HG03025 (cell line): ENCODE results near the gene JAKMIP2.
"Not testable (repeated sequence)": the region's sequence is repeated elsewhere in the genome, so short reads cannot be mapped to it uniquely, and the experiment has no call there.

Source experiments
- ATAC-seq: cut with Tn5 transposase; IDR thresholded peaks from one replicate; pipeline ENCODE4 v1.9.1; 2021; ENCODE audit warnings: mild to moderate bottlenecking, moderate library complexity; ENCODE audit not compliant: unreplicated experiment, low FRiP score

Gene JAKMIP2

DNA sequence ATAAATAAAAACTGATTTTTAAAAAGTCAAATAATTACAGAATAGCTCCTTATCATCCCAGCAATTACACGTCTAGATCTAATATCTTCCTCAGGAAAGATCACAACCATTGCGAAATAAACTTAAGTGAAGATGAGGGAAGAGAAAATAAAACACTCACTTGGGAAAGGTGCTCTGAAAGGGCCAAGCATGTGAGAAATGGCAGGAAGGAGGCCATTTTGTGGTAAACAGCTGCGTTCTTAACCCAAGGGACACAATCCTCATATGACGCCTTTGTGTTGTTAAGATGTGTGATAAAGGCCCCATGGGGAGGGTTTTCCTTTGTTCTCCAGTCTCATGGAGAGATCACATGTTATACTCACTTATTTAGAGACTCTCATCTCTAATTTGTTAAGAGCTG lies 32.5 kb downstream of the JAKMIP2 start:
- no peak for ATAC-seq

DNA sequence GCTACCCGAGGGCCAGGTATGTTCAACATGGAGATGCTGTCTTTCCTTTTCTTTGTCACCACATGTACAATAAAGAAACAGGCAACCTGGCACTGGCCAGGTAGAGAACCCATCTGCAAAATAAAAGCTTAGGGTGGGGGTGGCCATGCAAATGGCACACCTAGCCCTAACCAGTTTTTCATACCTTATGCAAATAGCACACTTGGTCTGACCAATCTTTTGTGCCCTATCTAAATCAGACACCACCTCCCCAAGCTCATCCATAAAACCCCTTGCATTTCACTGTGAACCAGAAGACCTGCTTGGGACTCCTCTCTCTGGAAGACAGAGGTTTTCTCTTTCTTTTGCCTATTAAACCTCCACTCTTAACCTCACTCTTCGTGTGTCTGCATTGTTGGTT lies 33.9 kb downstream of the JAKMIP2 start:
- ATAC-seq, result no peak

DNA sequence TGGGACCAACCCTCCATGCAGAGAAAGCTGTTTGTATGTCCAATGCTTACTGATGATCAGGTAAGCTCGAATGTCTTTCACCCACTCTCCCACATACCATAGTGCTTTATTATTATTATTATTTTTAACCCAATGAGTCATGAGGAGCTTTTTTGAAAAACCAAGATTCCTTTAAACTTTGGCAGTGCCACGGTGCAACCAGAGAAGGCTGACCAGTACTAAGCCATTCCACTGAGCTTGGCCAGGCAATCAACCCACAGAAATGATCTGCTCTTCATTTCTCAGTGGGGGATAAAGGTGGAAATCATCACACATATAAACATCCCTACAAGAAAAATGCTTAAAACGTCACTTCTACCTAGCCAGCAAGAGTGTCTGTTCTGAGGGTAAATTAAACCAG lies 35.5 kb downstream of the JAKMIP2 start:
- ATAC-seq, result no peak

DNA sequence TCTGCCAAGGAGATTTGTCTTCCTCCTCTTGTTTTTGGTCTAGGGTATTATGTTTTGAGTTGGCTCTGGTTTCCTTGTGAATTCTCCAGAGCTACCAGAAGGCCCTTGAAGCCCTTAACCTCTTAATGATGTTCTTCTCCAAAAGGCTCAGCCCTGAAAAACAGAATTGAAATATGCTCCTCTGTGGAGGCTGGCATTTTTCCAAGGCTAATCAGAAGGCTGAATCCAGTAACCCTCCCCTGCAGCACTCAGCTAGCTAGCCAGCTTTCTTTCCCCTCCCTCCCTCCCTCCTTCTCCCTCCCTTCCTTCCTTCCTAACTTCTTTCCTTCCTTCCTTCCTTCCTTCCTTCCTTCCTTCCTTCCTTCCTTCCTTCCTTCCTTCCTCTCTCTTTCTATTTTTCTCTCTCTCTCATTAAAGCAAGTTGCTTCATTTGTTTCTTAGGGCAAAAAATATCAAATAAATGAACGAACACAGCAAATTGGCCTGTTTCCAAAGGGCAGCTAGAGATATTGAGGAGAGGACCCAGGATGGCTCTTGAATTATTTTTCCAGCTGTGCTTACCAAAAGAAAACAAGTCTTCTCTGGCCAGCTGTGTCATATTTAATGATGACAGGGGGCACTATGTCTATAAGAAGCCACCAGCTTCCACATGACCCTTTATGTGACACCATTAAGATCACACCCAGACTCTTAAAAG lies 38.7 kb downstream of the JAKMIP2 start:
- ATAC-seq, result no peak

DNA sequence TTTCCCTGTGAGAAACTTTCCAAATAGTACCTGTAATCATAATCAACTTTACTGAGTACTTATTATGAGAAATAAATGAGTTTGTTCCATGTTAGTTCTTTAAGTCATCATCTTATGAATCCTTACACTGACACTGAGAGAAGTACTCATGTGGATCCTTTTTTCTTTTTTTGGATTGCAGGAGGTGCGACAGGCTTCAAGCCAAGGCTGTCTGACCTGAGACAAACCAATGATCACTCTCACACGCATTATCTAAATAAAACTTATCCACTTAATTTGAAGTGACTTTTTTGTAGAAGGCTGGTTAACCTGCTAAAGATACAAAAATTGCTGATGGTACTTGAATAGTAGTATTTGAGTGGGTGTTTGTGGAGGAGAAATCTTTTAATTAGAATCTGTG lies 39.5 kb downstream of the JAKMIP2 start:
- no peak for ATAC-seq

DNA sequence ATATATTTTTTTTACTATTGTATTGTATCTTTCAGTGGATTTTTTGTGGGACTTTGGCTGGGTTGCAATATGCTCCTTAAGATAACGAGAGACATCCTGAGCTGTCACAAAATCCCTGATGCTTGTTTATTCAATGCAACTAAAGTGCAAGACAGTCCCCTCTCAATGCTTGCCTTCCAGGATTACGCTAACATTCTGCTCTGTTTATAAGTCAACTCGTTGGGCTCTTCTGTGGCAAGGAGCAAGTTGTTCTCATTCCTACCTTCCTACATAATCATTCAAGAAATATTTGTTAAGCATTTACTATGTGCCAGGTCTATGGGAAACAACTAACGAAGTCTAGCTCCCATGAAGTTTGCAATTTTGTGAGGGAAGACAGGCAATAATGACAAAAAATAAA lies 40.4 kb downstream of the JAKMIP2 start:
- ATAC-seq, result no peak

DNA sequence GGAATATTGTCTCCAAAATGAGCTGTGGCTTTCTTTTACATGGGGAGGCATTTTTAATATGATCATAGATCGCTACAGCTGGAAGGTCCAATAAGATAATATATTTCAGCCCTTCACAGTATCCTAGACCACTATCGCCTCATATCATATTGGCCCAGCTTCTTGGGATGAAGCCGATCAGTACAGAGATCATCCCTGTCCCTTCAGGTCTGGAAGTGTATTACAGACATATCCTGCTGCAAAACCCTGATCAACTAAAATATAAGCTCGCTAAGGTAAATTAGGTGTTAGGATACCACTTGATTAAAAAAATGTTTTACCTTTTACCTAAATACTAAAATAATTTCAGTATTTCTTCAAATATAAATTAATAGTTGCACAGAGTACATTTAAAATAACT lies 41.7 kb downstream of the JAKMIP2 start:
- ATAC-seq, result no peak

DNA sequence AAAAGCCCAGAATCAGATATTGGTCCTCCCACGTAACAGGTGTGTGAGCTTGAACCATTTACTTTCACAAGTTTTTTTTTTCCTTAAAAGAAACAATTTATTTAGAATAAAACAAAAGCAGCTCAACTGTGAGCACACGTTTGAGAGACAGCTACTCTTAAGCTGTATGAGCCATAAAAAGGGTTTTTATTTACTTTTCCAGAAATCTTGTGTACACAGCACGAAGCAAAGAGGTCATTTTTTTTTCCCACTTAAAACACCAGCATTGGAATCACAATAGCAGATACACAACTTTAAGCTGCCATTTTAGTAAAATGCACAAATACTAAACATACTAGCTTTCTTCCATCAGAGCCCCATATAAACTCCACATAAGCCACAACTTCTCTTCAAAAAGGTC lies 44.6 kb downstream of the JAKMIP2 start:
- no peak for ATAC-seq

DNA sequence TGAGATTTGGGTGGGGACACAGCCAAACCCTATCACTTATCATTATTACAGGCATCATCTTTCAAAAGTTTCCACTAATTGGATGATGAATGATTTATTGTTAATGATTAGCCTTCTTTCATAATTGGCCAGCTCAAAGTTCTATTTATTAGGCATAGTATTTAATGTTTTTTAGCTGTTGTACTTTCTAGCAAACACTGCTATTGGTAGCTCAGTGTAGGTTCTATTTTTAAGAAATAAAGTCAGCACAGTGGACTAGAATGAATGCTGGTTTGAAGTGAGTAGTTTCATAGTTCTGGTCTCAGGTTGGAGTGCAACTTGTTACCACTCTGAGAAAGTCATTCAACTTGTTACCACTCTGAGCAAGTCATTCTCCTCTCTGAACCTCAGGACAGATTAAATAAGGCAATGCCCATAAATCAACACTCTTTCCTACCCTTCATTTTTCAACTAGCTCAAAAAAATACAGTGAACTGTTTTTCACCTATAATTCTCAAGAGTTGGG lies 46.9 kb downstream of the JAKMIP2 start:
- ATAC-seq, result no peak

DNA sequence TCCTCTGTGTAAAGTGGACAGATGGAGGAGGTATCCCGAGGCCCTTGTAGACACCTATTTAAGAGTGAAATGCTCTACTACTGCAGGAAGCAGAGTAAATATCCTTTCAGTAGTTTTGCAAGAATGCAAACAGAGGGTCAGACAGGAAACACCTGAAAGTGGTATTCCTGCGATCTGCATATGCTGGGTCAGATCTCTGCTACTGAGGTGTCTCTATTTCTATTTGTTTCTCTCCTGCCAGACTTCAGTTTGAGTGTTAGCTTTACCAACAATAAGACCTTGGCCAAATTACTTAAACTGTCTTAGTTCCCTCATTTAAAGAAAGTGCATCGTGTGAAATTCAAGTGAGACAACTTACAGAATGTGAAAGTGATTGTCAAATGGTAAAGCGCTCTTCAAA lies 47.6 kb downstream of the JAKMIP2 start:
- ATAC-seq, result no peak

DNA sequence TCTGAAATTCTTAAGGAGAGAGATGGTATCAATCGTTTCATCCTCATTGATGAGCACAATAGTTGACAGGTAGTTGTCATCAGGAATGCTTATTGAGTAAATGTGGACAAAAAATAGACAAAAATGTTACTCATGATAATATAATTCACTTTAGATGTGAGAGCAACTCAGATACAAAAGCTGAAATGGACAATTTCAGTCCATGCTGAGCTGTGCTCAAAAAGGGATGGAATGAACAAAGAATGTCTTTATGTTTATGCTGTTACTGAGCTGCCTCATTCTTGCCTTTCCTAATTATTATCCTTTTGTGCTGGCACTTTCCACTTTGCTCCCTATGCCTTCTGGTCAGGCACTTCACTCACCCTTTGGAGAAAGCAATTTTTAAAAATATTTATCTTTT lies 49.5 kb downstream of the JAKMIP2 start:
- ATAC-seq, result no peak

DNA sequence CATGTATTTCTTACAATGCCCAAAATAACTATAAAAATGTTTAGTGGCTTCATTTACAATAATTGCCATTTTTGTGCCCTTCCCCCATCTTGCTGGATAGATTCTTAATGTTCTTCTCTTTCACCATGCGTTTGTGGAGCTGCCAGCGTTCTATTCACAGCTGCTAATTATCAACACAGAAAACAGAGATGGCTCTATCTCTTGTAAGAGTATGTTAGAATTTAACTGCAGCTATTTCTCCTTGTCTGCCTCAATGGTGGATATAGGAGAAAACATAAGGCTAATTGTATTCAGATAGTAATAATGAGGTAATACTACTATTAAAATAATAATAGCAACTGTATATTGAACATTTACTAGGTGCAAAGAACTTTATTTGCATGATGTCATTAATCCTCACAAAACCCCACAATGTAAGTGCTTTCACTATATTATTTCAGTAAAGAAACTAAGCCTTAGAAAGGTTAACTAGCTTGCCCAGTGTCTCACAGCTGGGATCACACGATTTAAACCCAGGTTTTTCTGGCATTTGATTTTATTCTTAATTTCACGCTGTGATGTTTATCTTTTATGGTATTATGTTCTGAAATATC lies 50.1 kb downstream of the JAKMIP2 start:
- ATAC-seq, result no peak

DNA sequence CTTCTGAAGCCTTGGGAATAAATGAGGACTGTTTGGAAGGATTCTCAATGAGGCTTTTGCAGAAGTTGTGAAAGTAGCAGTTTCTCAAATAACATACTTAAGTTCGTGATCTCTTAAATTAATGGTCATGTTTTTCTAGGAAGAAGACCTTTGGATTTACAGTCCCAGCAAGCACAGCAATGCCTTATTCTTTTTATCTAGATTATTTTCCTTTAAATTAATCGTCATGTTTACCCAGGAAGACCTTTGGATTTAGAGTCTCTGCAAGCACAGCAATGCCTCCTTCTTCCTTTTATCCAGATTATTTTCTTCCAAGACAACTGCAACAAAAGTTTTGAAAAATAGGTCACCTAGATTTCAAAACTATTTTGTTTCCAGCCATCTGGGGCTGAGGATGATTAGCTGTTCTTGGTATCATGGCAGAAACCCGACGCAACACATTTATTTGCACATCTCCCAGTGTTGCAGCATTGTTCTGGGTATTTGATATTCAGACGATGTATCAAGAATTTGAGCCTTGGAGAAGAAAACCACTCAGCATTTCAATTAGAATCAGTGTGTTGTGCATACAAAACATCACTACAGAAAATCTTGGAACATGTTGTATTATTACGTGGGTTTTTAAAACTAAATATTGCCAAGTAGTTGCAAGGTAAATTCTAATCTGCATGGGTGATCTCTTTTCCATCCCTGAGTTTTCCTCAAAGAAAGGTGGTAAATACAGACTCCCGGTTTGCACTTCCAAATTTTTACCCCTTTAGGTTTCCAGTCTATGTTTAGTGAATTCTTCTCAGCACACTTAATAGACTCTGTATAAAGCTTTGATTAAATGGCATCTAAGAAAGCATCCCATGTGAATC lies 50.9 kb downstream of the JAKMIP2 start:
- no peak for ATAC-seq

DNA sequence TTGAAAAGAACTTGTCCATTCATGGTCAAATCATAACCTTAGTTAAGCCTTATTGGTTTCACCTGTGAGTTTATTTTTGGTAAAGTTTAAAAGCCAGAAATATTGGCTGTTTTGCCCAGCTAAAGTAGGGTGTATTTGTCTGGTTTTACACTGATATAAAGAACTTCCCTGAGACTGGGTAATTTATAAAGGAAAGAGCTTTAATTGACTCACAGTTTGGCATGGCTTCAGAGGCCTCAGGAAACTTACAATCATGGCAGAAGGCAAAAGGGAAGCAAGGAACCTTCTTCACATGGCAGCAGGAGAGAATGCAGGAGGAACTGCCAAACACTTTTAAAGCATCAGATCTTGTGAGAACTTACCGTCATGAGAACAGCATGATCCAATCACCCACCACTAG lies 55.3 kb downstream of the JAKMIP2 start:
- no peak for ATAC-seq

DNA sequence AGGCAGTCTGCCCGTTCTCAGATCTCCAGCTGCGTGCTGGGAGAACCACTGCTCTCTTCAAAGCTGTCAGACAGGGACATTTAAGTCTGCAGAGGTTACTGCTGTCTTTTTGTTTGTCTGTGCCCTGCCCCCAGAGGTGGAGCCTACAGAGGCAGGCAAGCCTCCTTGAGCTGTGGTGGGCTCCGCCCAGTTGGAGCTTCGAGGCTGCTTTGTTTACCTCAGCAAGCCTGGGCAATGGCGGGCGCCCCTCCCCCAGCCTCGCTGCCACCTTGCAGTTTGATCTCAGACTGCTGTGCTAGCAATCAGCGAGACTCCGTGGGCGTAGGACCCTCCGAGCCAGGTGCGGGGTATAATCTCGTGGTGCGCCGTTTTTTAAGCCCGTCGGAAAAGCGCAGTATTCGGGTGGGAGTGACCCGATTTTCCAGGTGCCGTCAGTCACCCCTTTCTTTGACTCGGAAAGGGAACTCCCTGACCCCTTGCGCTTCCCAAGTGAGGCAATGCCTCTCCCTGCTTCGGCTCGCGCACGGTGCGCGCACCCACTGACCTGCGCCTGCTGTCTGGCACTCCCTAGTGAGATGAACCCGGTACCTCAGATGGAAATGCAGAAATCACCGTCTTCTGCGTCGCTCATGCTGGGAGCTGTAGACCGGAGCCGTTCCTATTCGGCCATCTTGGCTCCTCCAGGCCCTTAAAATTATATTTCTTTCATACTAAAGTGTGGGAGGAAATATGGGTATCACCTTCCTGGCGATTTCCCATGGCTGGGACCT lies 61.2 kb downstream of the JAKMIP2 start:
- ATAC-seq, result not testable (repeated sequence)

DNA sequence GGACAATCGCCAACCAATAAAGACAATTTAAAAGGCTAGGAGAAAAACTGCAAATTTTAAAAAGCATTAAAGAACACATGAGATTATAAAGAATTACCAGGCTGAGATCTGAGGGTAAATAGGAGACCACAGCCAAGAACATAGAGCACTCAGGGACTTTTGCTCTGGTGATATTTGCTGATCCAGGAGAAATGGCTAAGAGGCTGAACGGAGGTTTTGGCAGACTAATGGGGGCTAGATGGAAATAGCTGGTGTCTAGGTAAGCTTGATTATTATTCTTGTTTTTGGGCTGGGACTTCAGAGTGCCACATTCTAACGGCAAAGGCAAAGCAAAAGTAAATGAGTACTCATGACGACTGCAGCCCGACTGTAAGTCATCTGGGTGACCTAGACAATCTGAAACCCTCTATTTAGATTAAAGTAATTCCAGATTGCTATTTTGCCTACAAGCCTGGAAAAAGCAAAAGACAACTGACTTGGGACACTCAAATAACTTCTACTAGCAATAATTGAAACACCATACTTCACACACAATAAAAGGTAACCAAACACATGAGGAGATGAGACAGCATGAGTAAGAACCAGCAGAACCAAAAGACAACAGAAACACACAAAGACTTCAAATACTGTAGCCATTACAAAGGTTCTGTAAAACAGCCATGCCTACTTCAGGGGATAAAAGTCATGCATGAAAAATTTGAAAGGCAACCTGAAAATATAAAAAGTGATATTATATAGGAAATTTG lies 68.8 kb downstream of the JAKMIP2 start:
- no peak for ATAC-seq

DNA sequence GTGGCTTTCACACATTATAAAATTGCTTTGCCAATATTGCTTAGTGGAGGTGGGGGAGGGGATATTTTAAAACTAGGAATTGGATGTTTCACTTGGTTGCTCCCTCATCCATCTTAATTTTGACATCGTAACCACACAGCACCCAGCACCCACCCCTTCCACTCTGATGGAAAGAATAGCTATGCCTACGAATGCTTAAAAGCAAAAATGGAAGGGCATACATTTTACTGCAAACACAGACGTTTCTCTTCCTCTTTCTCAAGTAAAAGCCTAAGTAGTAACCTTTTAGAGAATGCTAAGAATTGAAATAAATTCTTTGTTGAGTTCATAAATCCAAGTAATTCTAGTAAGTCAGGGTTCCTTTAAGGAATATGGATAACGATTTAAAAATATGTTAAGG lies 69.9 kb downstream of the JAKMIP2 start:
- ATAC-seq, result no peak

DNA sequence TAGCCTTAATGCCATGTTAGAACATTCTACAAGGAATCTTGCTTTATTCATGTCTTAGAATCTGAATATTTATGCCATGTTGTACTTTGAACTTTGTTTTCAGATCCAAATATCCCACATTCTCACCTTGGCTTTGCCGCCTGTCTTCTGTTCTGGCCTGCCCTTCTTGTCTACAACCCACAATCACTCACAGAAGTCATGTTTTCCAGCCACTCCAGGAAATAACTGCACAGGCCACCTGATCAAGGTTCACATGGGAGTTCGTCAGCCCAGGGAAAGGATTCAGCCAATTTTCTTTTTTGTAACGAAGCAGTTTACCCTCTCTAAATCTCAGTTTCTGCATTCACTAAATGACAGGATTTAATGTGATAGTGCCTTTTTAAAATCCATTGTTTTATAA lies 70.5 kb downstream of the JAKMIP2 start:
- ATAC-seq, result no peak

DNA sequence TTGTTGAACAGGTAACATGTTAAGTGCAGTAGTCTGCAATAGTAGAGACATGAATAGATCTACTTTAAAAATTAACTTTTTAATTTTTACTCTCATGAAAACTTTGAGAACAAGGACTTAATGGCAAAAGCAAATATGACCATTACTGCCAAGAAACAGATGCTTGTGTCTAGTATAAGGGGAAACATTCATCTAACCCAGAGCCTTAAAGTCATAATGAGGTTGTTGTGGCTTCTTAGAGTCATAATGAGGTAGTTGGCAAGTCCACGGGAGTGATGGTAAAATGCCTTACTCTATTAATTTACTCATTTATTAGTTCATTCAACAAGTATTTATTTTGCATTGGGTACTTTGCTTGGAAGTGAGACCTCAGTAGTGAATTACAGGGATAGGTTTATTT lies 71.5 kb downstream of the JAKMIP2 start:
- no peak for ATAC-seq

DNA sequence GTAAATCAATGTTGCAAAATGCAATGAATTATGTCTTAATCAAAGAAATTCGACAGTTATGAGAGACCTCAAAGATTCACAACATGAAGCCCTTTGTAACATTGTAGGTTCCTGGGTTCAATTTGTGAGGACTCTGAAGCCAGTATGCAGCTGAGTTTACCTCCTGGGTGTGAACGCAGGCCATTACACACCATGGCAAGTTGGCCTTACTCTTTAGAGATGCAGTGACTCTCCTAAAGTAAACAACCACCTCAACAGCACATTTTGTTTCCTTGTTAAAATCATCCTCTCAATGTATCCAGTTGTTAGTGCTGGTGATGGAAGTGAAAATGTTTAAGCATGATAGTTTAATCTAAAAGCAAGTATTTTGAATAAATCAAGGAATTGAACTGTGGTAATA lies 73.8 kb downstream of the JAKMIP2 start:
- no peak for ATAC-seq
